GM12878 (cell line): ENCODE measurements around the gene KIAA1671. TPM values are rescaled to one million over a fixed set of nuclear protein-coding genes. Genes with fewer than 3 reads are reported as not detected.

ENCODE experiments used
- ATAC-seq: fragments of 200-7000 bp; cut with Tn5 transposase; 3 replicates; pipeline ENCODE4 v1.9.1; 2020; ENCODE audit warnings: mild to moderate bottlenecking, moderate library complexity
- BruUV-seq: library from RNA; stranded (reverse); fragments of 400-500 nt; replicated peaks from 2 replicates; lab custom pipeline; 2021; lab: Mats Ljungman, UMichigan
- CTCF ChIA-PET: fragments of 300-600 bp; sonication (Branson Sonifier 250); formaldehyde crosslinking; extraction: SDS; loops from one replicate; lab custom pipeline; 2021; ENCODE audit warnings: inconsistent platforms; lab: Yijun Ruan, JAX
- POLR2A ChIA-PET: fragments of 350-600 bp; formaldehyde crosslinking; extraction: SDS; loops from one replicate; lab custom pipeline; 2021; ENCODE audit warnings: inconsistent platforms; lab: Charles Lee
- RAD21 ChIA-PET: fragments of 300-600 bp; sonication (Branson Sonifier 250); formaldehyde crosslinking; loops from one replicate; lab custom pipeline; 2023; ENCODE audit warnings: antibody characterized with exemption; ENCODE audit not compliant: unreplicated experiment; lab: Charles Lee
- SMC1A ChIA-PET: fragments of 300-600 bp; sonication (Branson Sonifier 250); formaldehyde crosslinking; loops from one replicate; lab custom pipeline; 2023; ENCODE audit not compliant: unreplicated experiment, uncharacterized antibody; lab: Charles Lee
- DNase-seq: peaks from one replicate; pipeline ENCODE4 v3.0.0-alpha.2; 2011; ENCODE audit warnings: low read depth, low spot score
- FAIRE-seq: peaks from 3 replicates; lab custom pipeline; 2011; peaks lifted over from hg19 to GRCh38; lab: Jason Lieb, UNC
- H2AFZ ChIP-seq: 2 replicates; pipeline ENCODE4 v1.6.0; 2011; ENCODE audit warnings: low read depth, low read length, control low read depth; ENCODE audit not compliant: control insufficient read depth
- H3K27ac ChIP-seq: 2 replicates; pipeline ENCODE4 v1.5.1; 2011; ENCODE audit warnings: control low read depth; ENCODE audit not compliant: control insufficient read depth, insufficient read depth
- H3K27me3 ChIP-seq, 2 experiments: replicated peaks in 1 of 2; 2 replicates each; pipeline versions ENCODE4 v1.6.0 to v1.6.1; 2011; ENCODE audit warnings: low read length in 1 of 2; ENCODE audit not compliant: control insufficient read depth in 2 of 2, insufficient read depth in 2 of 2
- H3K36me3 ChIP-seq, 2 experiments: 2 replicates each; pipeline ENCODE4 v1.5.1; 2011; ENCODE audit warnings: low read length in 1 of 2; ENCODE audit not compliant: control insufficient read depth in 2 of 2, insufficient read depth in 2 of 2
- H3K4me1 ChIP-seq: 2 replicates; pipeline ENCODE4 v1.6.1; 2011; ENCODE audit warnings: mild to moderate bottlenecking, low read length, moderate library complexity, mixed read lengths; ENCODE audit not compliant: control insufficient read depth, insufficient read depth
- H3K4me2 ChIP-seq: 2 replicates; pipeline ENCODE4 v1.6.0; 2011; ENCODE audit warnings: control low read depth; ENCODE audit not compliant: control insufficient read depth, insufficient read depth
- H3K4me3 ChIP-seq: fragments of 200-600 bp; sonication (generic); 2 replicates; pipeline ENCODE4 v1.5.1; 2016
- H3K79me2 ChIP-seq: 2 replicates; pipeline ENCODE4 v1.6.0; 2011; ENCODE audit warnings: low read length; ENCODE audit not compliant: control insufficient read depth, insufficient read depth
- H3K9ac ChIP-seq: 2 replicates; pipeline ENCODE4 v1.8.0; 2011; ENCODE audit warnings: low read length, control low read depth, mixed read lengths; ENCODE audit not compliant: control insufficient read depth, insufficient read depth
- H3K9me3 ChIP-seq: replicated peaks from 3 replicates; pipeline ENCODE4 v1.5.1; 2011; ENCODE audit warnings: mild to moderate bottlenecking, low read length; ENCODE audit not compliant: control insufficient read depth, insufficient read depth
- H4K20me1 ChIP-seq: 2 replicates; pipeline ENCODE4 v1.6.0; 2011; ENCODE audit not compliant: control insufficient read depth, insufficient read depth
- BCL11A ChIP-seq: IDR thresholded peaks from 2 replicates; pipeline ENCODE4 v1.6.1; 2011; ENCODE audit warnings: low read depth, low read length
- CREM ChIP-seq: IDR thresholded peaks from 2 replicates; pipeline ENCODE4 v1.6.1; 2014; ENCODE audit warnings: antibody characterized with exemption, low read depth
- PAX5 ChIP-seq: IDR thresholded peaks from 2 replicates; pipeline ENCODE4 v1.6.1; 2011; ENCODE audit warnings: low read depth, low read length, borderline replicate concordance
- ZZZ3 ChIP-seq: IDR thresholded peaks from 2 replicates; pipeline ENCODE4 v1.6.1; 2011; ENCODE audit warnings: low read depth; ENCODE audit not compliant: control insufficient read depth, insufficient read length
- WGBS: methylation state at CpG from one replicate; pipeline ENCODE4 v1.1.6; 2016; ENCODE audit warnings: low lambda C conversion rate; ENCODE audit not compliant: insufficient replicate concordance, insufficient coverage; ENCODE audit errors: missing lambda C conversion rate; 5-methylcytosine and 5-hydroxymethylcytosine counted together
- in situ Hi-C: fragments of 300-500 bp; cut with MboI; formaldehyde crosslinking; loops from 9 replicates; pipeline ENCODE4 v1.14.3; 2018; ENCODE audit warnings: mixed read lengths
- intact Hi-C: fragments of 100-400 bp; cut with micrococcal nuclease; formaldehyde crosslinking; loops from one replicate; pipeline ENCODE4 v1.14.2; 2022; ENCODE audit not compliant: unreplicated experiment
- polyA plus RNA-seq, 11 experiments: library from polyadenylated mRNA; depleted of rRNA in 4 of 11; unstranded in 6 of 11; stranded (reverse) in 5 of 11; fragments of >200 nt; fragmentation: Nextera tagmentation in 4 of 11; fragmentation: Illumina TruSeq in 1 of 11; extraction: Ambion mirVana in 4 of 11; extraction: Trizol in 1 of 11; gene quantifications; 1 replicate in 1 of 11; 2 replicates in 10 of 11; pipeline versions ENCODE4 v1.2.1 to v1.2.3, GENCODE V29; 2011 to 2016; ENCODE audit warnings: inconsistent platforms in 2 of 11, missing spikeins in 2 of 11, low read depth in 1 of 11
- total RNA-seq, 4 experiments: library from RNA; depleted of rRNA in 3 of 4; stranded (reverse); fragments of >200 nt in 3 of 4; fragmentation: Illumina TruSeq in 1 of 4; extraction: Trizol in 1 of 4; gene quantifications; 2 replicates each; pipeline versions ENCODE4 v1.2.1 to v1.2.3, GENCODE V29; 2013 to 2021
- TF ChIP-seq, protein P1 (sequence below): IDR thresholded peaks from 2 replicates; pipeline ENCODE4 v1.6.1; 2011; ENCODE audit warnings: low read depth, low read length, improper control_type of control experiment, borderline replicate concordance
- TF ChIP-seq, protein P2 (sequence below): IDR thresholded peaks from 2 replicates; pipeline ENCODE4 v1.6.1; 2012; ENCODE audit warnings: low read depth, low read length, improper control_type of control experiment
- TF ChIP-seq, protein P3 (sequence below): fragments of 450-650 bp; conservative IDR thresholded peaks from 2 replicates; pipeline ENCODE4 v1.6.1; 2017; ENCODE audit warnings: mild to moderate bottlenecking, moderate library complexity

The KIAA1671 gene
- total and polyA plus RNA-seq, 10 of the 15 experiments (the other 5 are each of a cell fraction or from before 2014, with no cell fraction given) = 0.05 to 2.7 (median 0.33) TPM

DNA sequence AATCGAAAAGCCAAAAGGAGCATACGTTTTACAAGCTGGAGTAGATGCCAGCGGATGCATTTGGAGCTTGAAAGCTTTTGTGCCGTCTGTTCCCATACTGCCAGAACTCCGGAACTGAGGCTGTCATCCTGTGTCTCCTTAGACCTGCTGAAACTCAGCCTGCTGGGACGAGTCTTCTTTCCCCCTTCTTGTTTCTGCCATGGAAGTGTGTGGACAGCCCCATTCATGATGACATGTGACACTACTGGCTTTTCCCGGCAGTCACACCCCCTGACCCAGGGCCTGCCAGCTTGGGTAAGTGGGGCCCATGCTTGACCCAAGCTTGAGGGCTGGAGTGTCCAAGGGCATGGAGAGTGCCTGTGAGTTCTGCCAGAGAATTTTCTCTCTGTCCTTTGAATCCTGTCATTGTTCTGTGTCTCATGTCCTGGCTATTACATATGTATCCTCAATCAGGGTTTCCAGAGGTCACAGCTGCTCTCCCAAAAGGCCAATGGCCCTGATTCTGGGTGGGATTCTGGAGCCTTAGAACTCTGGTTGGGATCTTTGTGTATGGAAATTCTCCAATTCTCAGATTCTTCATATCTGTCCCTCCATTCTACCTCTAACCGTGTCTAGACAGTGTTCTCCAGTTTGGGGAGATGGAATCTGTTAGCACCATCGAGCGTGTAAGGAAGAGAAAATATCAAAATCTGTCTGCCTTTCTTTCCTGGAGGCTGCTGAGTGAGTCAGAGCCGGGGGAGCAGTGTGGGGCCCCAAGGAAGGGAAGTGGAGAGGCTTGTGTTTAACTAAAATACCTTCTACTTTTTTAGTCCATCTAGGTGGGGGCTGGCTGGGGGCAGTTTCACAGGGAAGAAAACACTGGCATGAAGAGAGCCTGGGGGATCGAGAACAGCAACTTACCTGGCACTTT, 73.2 kb downstream of the KIAA1671 start:
- CTCF ChIA-PET = interaction anchor here (1.0 kb wide), 1 partner anchor 25 kb away, joined by 4 read pairs; no protein-coding TSS in a partner anchor
- FAIRE-seq = no peak
- Histone ChIP-seq H3K9me3 (no peaks in the 10 kb centered on the region), H3K4me1 (no peaks in the 10 kb centered on the region), H4K20me1 (no peaks in the 10 kb centered on the region), H3K36me3 (no peaks in the 10 kb centered on the region), H3K9ac (no peak overlapping the region), H3K27me3 (peaks cover 1 to 3% of the 10 kb centered on the region in 2 experiments; a peak in 3 of 4 replicates), H2AFZ (no peak overlapping the region), H3K27ac (no peak overlapping the region), H3K79me2 (no peaks in the 10 kb centered on the region), H3K4me3 (no peak overlapping the region), H3K4me2 (no peak overlapping the region)
- SMC1A ChIA-PET = interaction anchor here (0.7 kb wide), 1 partner anchor 96 kb away, joined by 3 read pairs; no protein-coding TSS in a partner anchor
- ATAC-seq = no peak
- BruUV-seq = no TSS peak
- RAD21 ChIA-PET = interaction anchor here (0.8 kb wide), 1 partner anchor 11 kb away, joined by 3 read pairs; no protein-coding TSS in a partner anchor
- TF ChIP-seq PAX5 = no peak
- no peak for TF ChIP-seq CREM
- TF ChIP-seq ZZZ3 = no peak
- no peak for TF ChIP-seq BCL11A
- TF ChIP-seq, protein P1, sequence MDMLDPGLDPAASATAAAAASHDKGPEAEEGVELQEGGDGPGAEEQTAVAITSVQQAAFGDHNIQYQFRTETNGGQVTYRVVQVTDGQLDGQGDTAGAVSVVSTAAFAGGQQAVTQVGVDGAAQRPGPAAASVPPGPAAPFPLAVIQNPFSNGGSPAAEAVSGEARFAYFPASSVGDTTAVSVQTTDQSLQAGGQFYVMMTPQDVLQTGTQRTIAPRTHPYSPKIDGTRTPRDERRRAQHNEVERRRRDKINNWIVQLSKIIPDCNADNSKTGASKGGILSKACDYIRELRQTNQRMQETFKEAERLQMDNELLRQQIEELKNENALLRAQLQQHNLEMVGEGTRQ = no peak
- TF ChIP-seq, protein P2, sequence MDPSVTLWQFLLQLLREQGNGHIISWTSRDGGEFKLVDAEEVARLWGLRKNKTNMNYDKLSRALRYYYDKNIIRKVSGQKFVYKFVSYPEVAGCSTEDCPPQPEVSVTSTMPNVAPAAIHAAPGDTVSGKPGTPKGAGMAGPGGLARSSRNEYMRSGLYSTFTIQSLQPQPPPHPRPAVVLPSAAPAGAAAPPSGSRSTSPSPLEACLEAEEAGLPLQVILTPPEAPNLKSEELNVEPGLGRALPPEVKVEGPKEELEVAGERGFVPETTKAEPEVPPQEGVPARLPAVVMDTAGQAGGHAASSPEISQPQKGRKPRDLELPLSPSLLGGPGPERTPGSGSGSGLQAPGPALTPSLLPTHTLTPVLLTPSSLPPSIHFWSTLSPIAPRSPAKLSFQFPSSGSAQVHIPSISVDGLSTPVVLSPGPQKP = no peak
- TF ChIP-seq, protein P3, sequence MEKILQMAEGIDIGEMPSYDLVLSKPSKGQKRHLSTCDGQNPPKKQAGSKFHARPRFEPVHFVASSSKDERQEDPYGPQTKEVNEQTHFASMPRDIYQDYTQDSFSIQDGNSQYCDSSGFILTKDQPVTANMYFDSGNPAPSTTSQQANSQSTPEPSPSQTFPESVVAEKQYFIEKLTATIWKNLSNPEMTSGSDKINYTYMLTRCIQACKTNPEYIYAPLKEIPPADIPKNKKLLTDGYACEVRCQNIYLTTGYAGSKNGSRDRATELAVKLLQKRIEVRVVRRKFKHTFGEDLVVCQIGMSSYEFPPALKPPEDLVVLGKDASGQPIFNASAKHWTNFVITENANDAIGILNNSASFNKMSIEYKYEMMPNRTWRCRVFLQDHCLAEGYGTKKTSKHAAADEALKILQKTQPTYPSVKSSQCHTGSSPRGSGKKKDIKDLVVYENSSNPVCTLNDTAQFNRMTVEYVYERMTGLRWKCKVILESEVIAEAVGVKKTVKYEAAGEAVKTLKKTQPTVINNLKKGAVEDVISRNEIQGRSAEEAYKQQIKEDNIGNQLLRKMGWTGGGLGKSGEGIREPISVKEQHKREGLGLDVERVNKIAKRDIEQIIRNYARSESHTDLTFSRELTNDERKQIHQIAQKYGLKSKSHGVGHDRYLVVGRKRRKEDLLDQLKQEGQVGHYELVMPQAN = no peak
- no peak for DNase-seq
- WGBS = 30% methylated on average over 12 of the region's 12 CpGs
- POLR2A ChIA-PET = no interaction called here
- in situ Hi-C loops (no loop called here), intact Hi-C loops (no loop called here)
